ENCODE measurements around the gene CASD1. TPM values are rescaled to one million over a fixed set of nuclear protein-coding genes. Genes with fewer than 3 reads are reported as not detected.

Gene CASD1
- total and polyA plus RNA-seq, 2 of the 4 experiments (the other 2 are of a cell fraction), result 4.0 to 4.5 TPM

DNA sequence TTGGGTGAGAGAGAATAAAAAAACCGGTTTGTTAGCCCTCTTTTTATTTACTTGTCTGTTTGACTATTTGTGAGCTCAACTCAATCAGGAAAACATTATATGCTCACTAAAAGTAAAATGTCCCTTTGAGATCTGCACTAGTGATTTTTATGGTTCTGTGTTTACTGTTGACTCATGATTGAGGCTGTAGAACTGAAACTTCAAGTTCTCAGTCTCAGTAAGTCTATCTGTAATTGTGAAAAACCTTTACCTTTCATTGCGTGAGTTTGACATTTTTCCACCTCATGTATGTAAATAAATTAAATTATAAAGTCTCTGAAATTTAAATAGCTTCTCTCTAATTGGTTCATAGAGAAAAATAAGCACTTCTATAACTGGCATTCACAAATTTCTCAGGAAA, 17.0 kb upstream of the CASD1 start:
- ChIA-PET CTCF (interaction anchor here (0.6 to 1.2 kb wide), 2 partner anchors 43 to 183 kb away, joined by 3 to 6 read pairs; no protein-coding TSS in a partner anchor), POLR2A (ENCODE audit: unreplicated experiment) (no interaction called here)
- Histone ChIP-seq H3K9me1 (ENCODE audit: insufficient read depth, low read length) (no peaks in the 10 kb centered on the region), H3K23ac (ENCODE audit: low read depth, low read length) (no peak overlapping the region), H3K18ac (ENCODE audit: low read depth, low read length) (no peak overlapping the region), H3K4me2 (ENCODE audit: low read depth, low read length) (no peak overlapping the region), H3K27me3 (ENCODE audit: control insufficient read depth, insufficient read depth, low read length) (peaks cover 3% of the 10 kb centered on the region; the same call in 1 of the 2 replicates), H3K4me3 (ENCODE audit: insufficient read depth, low read depth, low read length) (no peak overlapping the region), H3K56ac (ENCODE audit: extremely low read depth, insufficient read depth, low read length) (no peak overlapping the region), H2AK5ac (ENCODE audit: low read depth, low read length) (no peak overlapping the region), H2BK120ac (ENCODE audit: low read depth, low read length) (no peak overlapping the region), H3K14ac (replicated peaks; ENCODE audit: low read depth, low read length) (no peak overlapping the region), H3K9ac (ENCODE audit: low read depth, low read length) (no peak overlapping the region), H4K5ac (ENCODE audit: low read depth, low read length) (no peak overlapping the region), H2BK15ac (ENCODE audit: low read depth, low read length) (no peak overlapping the region), H4K8ac (ENCODE audit: low read depth in 2 of 2, low read length in 2 of 2) (no peak overlapping the region), H2BK20ac (ENCODE audit: low read depth, low read length) (no peak overlapping the region), H3K9me3 (ENCODE audit: control insufficient read depth, insufficient read depth, low read length) (peaks cover 3% of the 10 kb centered on the region; the same call in 1 of the 2 replicates), H2AFZ (replicated peaks; ENCODE audit: low read length, poor library complexity) (no peak overlapping the region), H3K4me1 (ENCODE audit: control insufficient read depth, insufficient read depth, low read length) (no peaks in the 10 kb centered on the region), H3K4ac (ENCODE audit: low read depth, low read length) (no peak overlapping the region), H3K79me1 (ENCODE audit: low read depth in 1 of 2, low read length in 2 of 2) (no peaks in the 10 kb centered on the region), H2AK9ac (replicated peaks; ENCODE audit: low read depth, low read length, poor library complexity) (no peak overlapping the region), H2BK5ac (ENCODE audit: low read depth, low read length, poor library complexity, severe bottlenecking) (no peak overlapping the region), H3K27ac (ENCODE audit: insufficient read depth, low read length) (no peak overlapping the region), H3K36me3 (ENCODE audit: control insufficient read depth, insufficient read depth, low read length) (no peaks in the 10 kb centered on the region), H4K20me1 (ENCODE audit: insufficient read depth, low read length) (no peaks in the 10 kb centered on the region), H4K91ac (ENCODE audit: insufficient read depth, low read depth, low read length) (no peak overlapping the region)
- dilution Hi-C loops (cut with HindIII; ENCODE audit: low sequenced_read_pairs, unreplicated experiment) (no loop called here), in situ Hi-C loops (cut with MboI; ENCODE audit: low sequenced_read_pairs) (no loop called here), intact Hi-C loops (cut with micrococcal nuclease) (no loop called here)
- ATAC-seq (ENCODE audit: low read depth) (no peak), DNase-seq (no peak)
- no CpG with 5 or more reads among the region's 2 CpGs for WGBS, 2 experiments (ENCODE audit: extremely low coverage in 2 of 2, insufficient read length in 1 of 2)
- BruUV-seq (replicated peaks), result no TSS peak
- TF ChIP-seq CEBPB (IDR thresholded peaks at IDR 0.05; ENCODE audit: low read depth, low read length), result no peak
- TF ChIP-seq, protein P1, sequence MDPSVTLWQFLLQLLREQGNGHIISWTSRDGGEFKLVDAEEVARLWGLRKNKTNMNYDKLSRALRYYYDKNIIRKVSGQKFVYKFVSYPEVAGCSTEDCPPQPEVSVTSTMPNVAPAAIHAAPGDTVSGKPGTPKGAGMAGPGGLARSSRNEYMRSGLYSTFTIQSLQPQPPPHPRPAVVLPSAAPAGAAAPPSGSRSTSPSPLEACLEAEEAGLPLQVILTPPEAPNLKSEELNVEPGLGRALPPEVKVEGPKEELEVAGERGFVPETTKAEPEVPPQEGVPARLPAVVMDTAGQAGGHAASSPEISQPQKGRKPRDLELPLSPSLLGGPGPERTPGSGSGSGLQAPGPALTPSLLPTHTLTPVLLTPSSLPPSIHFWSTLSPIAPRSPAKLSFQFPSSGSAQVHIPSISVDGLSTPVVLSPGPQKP (IDR thresholded peaks at IDR 0.05; ENCODE audit: borderline replicate concordance, low read depth, low read length), result no peak
- TF ChIP-seq RAD21 (IDR thresholded peaks at IDR 0.05; ENCODE audit: low read length), result no peak
- TF ChIP-seq, protein P2, sequence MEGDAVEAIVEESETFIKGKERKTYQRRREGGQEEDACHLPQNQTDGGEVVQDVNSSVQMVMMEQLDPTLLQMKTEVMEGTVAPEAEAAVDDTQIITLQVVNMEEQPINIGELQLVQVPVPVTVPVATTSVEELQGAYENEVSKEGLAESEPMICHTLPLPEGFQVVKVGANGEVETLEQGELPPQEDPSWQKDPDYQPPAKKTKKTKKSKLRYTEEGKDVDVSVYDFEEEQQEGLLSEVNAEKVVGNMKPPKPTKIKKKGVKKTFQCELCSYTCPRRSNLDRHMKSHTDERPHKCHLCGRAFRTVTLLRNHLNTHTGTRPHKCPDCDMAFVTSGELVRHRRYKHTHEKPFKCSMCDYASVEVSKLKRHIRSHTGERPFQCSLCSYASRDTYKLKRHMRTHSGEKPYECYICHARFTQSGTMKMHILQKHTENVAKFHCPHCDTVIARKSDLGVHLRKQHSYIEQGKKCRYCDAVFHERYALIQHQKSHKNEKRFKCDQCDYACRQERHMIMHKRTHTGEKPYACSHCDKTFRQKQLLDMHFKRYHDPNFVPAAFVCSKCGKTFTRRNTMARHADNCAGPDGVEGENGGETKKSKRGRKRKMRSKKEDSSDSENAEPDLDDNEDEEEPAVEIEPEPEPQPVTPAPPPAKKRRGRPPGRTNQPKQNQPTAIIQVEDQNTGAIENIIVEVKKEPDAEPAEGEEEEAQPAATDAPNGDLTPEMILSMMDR (conservative IDR thresholded peaks at IDR 0.05; ENCODE audit: low read depth, low read length), result no peak
- no peak for TF ChIP-seq MAZ (IDR thresholded peaks at IDR 0.05; ENCODE audit: borderline replicate concordance, low read depth, low read length)
- TF ChIP-seq RFX5 (IDR thresholded peaks at IDR 0.05; ENCODE audit: low read depth, low read length), result no peak
